OCI-LY7 (cell line): ENCODE measurements around the gene C6orf89. TPM values are rescaled to one million over a fixed set of nuclear protein-coding genes. Genes with fewer than 3 reads are reported as not detected.

Source experiments
- Bru-seq: library from RNA; stranded (reverse); fragments of 400-500 nt; gene quantifications from one replicate; lab custom pipeline; 2021; lab: Mats Ljungman, UMichigan
- BruChase-seq, 2 experiments: library from RNA; stranded (reverse); fragments of 400-500 nt; gene quantifications; one replicate each; lab custom pipeline; 2021; lab: Mats Ljungman, UMichigan
- BruUV-seq: library from RNA; stranded (reverse); fragments of 400-500 nt; replicated peaks from 2 replicates; lab custom pipeline; 2021; lab: Mats Ljungman, UMichigan
- CTCF ChIA-PET: fragments of 300-600 bp; sonication (Branson Sonifier 250); formaldehyde crosslinking; loops from one replicate; lab custom pipeline; 2022; ENCODE audit warnings: antibody characterized with exemption; ENCODE audit not compliant: unreplicated experiment; lab: Charles Lee
- POLR2A ChIA-PET: fragments of 300-600 bp; sonication (Branson Sonifier 250); formaldehyde crosslinking; loops from one replicate; lab custom pipeline; 2022; ENCODE audit warnings: antibody characterized with exemption; lab: Charles Lee
- DNase-seq: peaks from one replicate; pipeline ENCODE4 v3.0.0-alpha.2; 2015; ENCODE audit warnings: low spot score
- H2AFZ ChIP-seq: fragments of 200-600 bp; sonication (generic), shearing (Covaris generic); 2 replicates; pipeline ENCODE4 v1.6.1; 2014; ENCODE audit warnings: mild to moderate bottlenecking, antibody characterized with exemption, low read length, moderate library complexity
- H3K27ac ChIP-seq: fragments of 200-600 bp; sonication (generic); 2 replicates; pipeline ENCODE4 v1.5.1; 2014; ENCODE audit warnings: mixed run types, low read depth, mild to moderate bottlenecking, moderate library complexity, low read length, inconsistent platforms; ENCODE audit not compliant: poor library complexity, severe bottlenecking
- H3K36me3 ChIP-seq: fragments of 200-600 bp; sonication (generic); 2 replicates; pipeline ENCODE4 v1.6.1; 2014; ENCODE audit warnings: mild to moderate bottlenecking, antibody characterized with exemption, low read length, moderate library complexity, mixed read lengths; ENCODE audit not compliant: insufficient read depth
- H3K4me1 ChIP-seq: fragments of 200-600 bp; sonication (generic); 2 replicates; pipeline ENCODE4 v1.5.1; 2014; ENCODE audit warnings: mild to moderate bottlenecking, low read length; ENCODE audit not compliant: insufficient read depth, poor library complexity, severe bottlenecking
- H3K4me2 ChIP-seq: fragments of 200-600 bp; sonication (generic); 2 replicates; pipeline ENCODE4 v1.6.1; 2014; ENCODE audit warnings: mild to moderate bottlenecking, low read length
- H3K4me3 ChIP-seq: fragments of 200-600 bp; sonication (generic); 2 replicates; pipeline ENCODE4 v1.5.1; 2014; ENCODE audit warnings: mild to moderate bottlenecking, low read depth, low read length; ENCODE audit not compliant: poor library complexity, severe bottlenecking
- H3K79me2 ChIP-seq: fragments of 200-600 bp; sonication (generic); 2 replicates; pipeline ENCODE4 v1.6.1; 2016; ENCODE audit warnings: low read depth, mild to moderate bottlenecking, low read length, moderate library complexity, mixed read lengths; ENCODE audit not compliant: insufficient read depth
- H3K9me2 ChIP-seq: fragments of 200-600 bp; sonication (generic); 2 replicates; pipeline ENCODE4 v1.6.1; 2016; ENCODE audit warnings: mild to moderate bottlenecking, low read length, mixed read lengths; ENCODE audit not compliant: insufficient read depth
- H3K9me3 ChIP-seq: fragments of 200-600 bp; sonication (generic); 2 replicates; pipeline ENCODE4 v1.6.1; 2014; ENCODE audit warnings: mild to moderate bottlenecking, mixed run types, low read length, mixed read lengths
- H4K20me1 ChIP-seq: fragments of 200-600 bp; sonication (generic); 2 replicates; pipeline ENCODE4 v1.6.1; 2014; ENCODE audit warnings: mild to moderate bottlenecking, antibody characterized with exemption, low read length, moderate library complexity, mixed read lengths; ENCODE audit not compliant: insufficient read depth
- EZH2phosphoT487 ChIP-seq: fragments of 200-600 bp; sonication (generic); IDR thresholded peaks from 2 replicates; pipeline ENCODE4 v1.6.1; 2018; ENCODE audit warnings: low read depth, borderline replicate concordance, mild to moderate bottlenecking, mixed run types, antibody characterized with exemption, low read length, moderate library complexity, mixed read lengths
- intact Hi-C: fragments of 100-400 bp; cut with micrococcal nuclease; formaldehyde crosslinking; loops from one replicate; pipeline ENCODE4 v1.10.0; 2022; ENCODE audit not compliant: unreplicated experiment
- long read RNA-seq: library from polyadenylated mRNA; stranded (forward); transcript quantifications from one replicate; pipeline ENCODE4 v2.0.0, GENCODE V29; 2022
- total RNA-seq, 2 experiments: library from RNA; depleted of rRNA in 1 of 2; stranded (reverse); fragments of >200 nt in 1 of 2; shearing (Covaris generic) in 1 of 2; gene quantifications; 2 replicates each; pipeline ENCODE4 v1.2.3, GENCODE V29; 2014 to 2022
- TF ChIP-seq, protein P1 (sequence below): fragments of 200-600 bp; sonication (generic); conservative IDR thresholded peaks from 2 replicates; pipeline ENCODE4 v1.5.1; 2014; ENCODE audit warnings: mild to moderate bottlenecking, antibody characterized with exemption, low read length, moderate library complexity, mixed read lengths

The C6orf89 gene, protein sequence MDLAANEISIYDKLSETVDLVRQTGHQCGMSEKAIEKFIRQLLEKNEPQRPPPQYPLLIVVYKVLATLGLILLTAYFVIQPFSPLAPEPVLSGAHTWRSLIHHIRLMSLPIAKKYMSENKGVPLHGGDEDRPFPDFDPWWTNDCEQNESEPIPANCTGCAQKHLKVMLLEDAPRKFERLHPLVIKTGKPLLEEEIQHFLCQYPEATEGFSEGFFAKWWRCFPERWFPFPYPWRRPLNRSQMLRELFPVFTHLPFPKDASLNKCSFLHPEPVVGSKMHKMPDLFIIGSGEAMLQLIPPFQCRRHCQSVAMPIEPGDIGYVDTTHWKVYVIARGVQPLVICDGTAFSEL
- total RNA-seq (2014; rRNA removed; shearing (Covaris generic)) (14.7 and 20.1 TPM in 2 replicates), total RNA-seq (2022) (25.7 and 30.0 TPM in 2 replicates), Bru-seq, nascent RNA (percentile 62 among the genes with signal in this experiment), BruChase-seq, experiment 1, labeled RNA remaining after a 6-hour chase (percentile 66 among the genes with signal in this experiment), BruChase-seq, experiment 2, labeled RNA remaining after a 2-hour chase (percentile 68 among the genes with signal in this experiment)
- long read RNA-seq, full-length matches to known transcripts: 32 of 65 reads
- long read RNA-seq, partial matches to known transcripts: 1 of 65 reads
- long read RNA-seq, other reads (novel, unspliced or antisense): 32 of 65 reads

DNA sequence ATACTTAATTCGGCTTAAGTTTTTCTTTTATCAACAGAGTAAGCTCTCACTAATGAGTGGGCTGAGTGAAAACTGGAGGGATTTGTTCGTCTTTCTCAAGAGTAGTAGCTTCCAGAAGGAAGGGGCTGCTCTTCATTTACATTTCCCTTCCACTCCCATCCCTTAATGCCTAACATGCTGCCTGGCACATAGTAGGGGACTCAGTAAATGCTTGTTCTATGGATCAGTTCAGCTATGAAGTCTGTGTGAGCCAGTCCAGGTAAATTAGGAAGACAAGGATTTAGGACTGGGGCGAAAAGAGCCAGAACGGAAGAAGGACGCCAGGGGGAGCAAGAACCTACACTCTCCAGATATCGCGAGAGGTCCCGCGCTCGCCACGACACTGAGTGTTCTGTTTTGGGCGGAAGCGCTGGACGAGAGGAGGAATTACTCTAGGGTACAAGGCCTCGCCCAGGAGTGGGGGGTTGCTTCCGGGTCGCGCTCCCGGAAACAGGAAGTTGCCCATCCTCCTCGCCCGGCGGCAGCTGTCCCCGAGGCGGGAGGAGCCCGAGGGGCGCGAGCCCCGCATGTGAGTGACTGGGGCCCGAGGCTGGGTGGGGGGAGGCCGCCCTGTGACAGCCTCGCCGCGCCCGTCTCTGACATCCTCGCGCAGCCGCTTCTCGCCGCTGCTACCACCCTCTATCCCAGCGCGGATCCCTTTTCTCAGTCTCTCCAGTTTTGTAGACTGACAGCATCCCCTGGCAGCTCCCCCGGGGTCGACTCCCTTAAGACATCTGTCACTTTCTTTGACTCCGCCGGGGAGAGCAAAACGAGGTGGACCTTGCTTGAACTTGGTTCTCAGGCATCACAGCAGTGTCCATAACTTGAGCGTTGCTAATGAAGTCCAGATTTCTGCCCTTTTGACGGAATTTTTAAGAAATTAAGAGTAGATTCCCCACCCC, at the start of gene C6orf89:
TSS of gene C6orf89 (plus strand) at position 492 of the 941 bp plus-strand sequence. CDS start 13,493 bp downstream, outside the sequence.
- peak within 1 kb of the TSS; percentile 82 for H3K4me3 ChIP-seq
- TF ChIP-seq, protein P1, sequence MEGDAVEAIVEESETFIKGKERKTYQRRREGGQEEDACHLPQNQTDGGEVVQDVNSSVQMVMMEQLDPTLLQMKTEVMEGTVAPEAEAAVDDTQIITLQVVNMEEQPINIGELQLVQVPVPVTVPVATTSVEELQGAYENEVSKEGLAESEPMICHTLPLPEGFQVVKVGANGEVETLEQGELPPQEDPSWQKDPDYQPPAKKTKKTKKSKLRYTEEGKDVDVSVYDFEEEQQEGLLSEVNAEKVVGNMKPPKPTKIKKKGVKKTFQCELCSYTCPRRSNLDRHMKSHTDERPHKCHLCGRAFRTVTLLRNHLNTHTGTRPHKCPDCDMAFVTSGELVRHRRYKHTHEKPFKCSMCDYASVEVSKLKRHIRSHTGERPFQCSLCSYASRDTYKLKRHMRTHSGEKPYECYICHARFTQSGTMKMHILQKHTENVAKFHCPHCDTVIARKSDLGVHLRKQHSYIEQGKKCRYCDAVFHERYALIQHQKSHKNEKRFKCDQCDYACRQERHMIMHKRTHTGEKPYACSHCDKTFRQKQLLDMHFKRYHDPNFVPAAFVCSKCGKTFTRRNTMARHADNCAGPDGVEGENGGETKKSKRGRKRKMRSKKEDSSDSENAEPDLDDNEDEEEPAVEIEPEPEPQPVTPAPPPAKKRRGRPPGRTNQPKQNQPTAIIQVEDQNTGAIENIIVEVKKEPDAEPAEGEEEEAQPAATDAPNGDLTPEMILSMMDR: peak; percentile 87
- TF ChIP-seq EZH2phosphoT487: no peak
- H3K27ac ChIP-seq: peak within 1 kb of the TSS; percentile 40
- no peaks in the 10 kb centered on the region for H4K20me1 ChIP-seq
- no peaks in the 10 kb centered on the region; the same call in 1 of the 2 replicates for H3K36me3 ChIP-seq
- peak within 1 kb of the TSS; percentile 87 for H3K4me2 ChIP-seq
- H3K79me2 ChIP-seq: peaks cover 21% of the 10 kb centered on the region; the same call in 1 of the 2 replicates
- TSS peak; percentile 95 for BruUV-seq
- ChIA-PET CTCF (interaction anchor here (0.9 to 2.7 kb wide), 3 partner anchors 11 to 132 kb away, joined by 3 to 20 read pairs (median 7); partner anchors contain the start of gene PPIL1), POLR2A (interaction anchor here (1.2 to 3.0 kb wide), 8 partner anchors 11 to 132 kb away, joined by 3 to 50 read pairs (median 5); partner anchors contain the start of gene PPIL1)
- peak within 1 kb of the TSS; percentile 98 for H2AFZ ChIP-seq
- DNase-seq: peak; percentile 100
- H3K4me1 ChIP-seq: peaks cover 24% of the 10 kb centered on the region
- peaks cover 3% of the 10 kb centered on the region; the same call in 1 of the 2 replicates for H3K9me3 ChIP-seq
- intact Hi-C loops: loop anchor here (1.0 to 5.0 kb wide), 2 partner anchors 133 to 217 kb away; no protein-coding TSS in a partner anchor
- H3K9me2 ChIP-seq: no peaks in the 10 kb centered on the region

DNA sequence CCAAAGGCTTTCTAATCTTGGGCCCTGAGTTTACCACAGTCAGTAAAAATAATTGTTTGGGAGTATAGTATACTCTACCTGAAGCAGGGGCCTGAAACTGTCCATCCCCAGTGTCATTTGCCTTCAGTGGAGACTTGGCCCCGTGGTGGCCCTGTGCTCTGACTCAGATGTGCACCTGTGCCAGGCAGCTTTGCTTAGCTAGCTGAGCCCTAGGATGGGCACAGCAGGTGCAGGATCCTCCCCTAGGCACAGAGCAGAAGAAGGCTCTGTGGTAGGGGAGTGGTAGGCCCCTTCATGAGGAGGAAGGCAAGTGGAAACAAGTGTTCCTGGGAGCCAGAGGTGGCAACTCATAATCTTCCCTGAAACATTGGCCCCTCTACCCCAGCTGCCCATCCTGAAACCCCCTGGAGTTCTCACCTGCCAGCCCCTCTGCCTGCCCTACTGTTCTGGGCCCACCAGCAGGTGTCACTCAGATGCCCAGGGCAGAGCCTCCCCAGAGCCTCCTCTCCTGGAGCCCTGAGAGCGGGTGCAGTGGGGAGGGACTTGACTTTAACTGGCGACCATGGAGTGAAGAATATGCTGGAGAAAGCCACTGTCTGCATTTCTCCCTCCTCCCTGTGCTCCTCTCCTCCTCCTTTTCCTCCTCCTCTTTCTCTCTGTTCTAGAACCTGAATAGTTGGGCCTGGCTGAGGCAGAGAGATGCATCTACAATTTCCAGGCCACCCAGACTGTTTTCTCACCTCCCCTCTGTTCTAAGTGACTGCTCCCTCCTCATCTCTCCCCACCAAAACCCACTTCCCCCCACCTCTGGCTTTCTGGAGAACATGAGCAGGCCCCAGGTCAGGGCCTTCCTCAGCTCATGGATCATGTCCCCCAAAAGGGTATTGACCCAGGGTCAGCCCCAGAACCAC, 49.4 kb upstream of the C6orf89 start:
- no peak for TF ChIP-seq EZH2phosphoT487
- TF ChIP-seq, protein P1: peak; percentile 59
- no TSS peak for BruUV-seq
- no peak overlapping the region for H3K4me2 ChIP-seq
- H3K79me2 ChIP-seq: no peaks in the 10 kb centered on the region
- H3K9me2 ChIP-seq: no peaks in the 10 kb centered on the region
- no peak overlapping the region for H2AFZ ChIP-seq
- CTCF ChIA-PET: interaction anchor here (0.5 kb wide), 1 partner anchor 473 kb away, joined by 3 read pairs; no protein-coding TSS in a partner anchor
- no peaks in the 10 kb centered on the region for H3K9me3 ChIP-seq
- DNase-seq: no peak
- H3K27ac ChIP-seq: no peak overlapping the region
- H3K4me1 ChIP-seq: no peaks in the 10 kb centered on the region
- H3K36me3 ChIP-seq: no peaks in the 10 kb centered on the region
- H4K20me1 ChIP-seq: no peaks in the 10 kb centered on the region
- POLR2A ChIA-PET: no interaction called here
- H3K4me3 ChIP-seq: no peak overlapping the region
- intact Hi-C loops: no loop called here
